HFF-Myc (cell line): ENCODE data around the gene NCAPG2.
A peak's percentile ranks its signal among the peaks of the same experiment; 100 is the strongest.

Experiments
- DNase-seq: peaks from one replicate; pipeline ENCODE4 v3.0.0-alpha.2; 2011; ENCODE audit warnings: low read depth; ENCODE audit errors: extremely low read depth
- H3K4me3 ChIP-seq: replicated peaks from 2 replicates; pipeline ENCODE4 v1.5.1; 2011; ENCODE audit warnings: low read depth, mild to moderate bottlenecking, control low read depth, low read length
- CTCF ChIP-seq: IDR thresholded peaks from 2 replicates; pipeline ENCODE4 v1.5.1; 2012; ENCODE audit warnings: mild to moderate bottlenecking, low read depth, low read length, control low read depth; ENCODE audit errors: missing control alignments

The NCAPG2 gene

GRCh38 chr7:158587162-158588084, 117.2 kb downstream of the NCAPG2 start, which contains the start of gene PTPRN2:
Gene PTPRN2, minus strand, starts transcription at chr7:158587823.
- peak within 1 kb of the TSS; percentile 13; the same call in 1 of the 2 replicates for H3K4me3 ChIP-seq
- no peak for TF ChIP-seq CTCF
- DNase-seq: no peak

- no peak for TF ChIP-seq CTCF
- H3K4me3 ChIP-seq: no peak overlapping the region
- no peak for DNase-seq
Observed at GRCh38 chr7:158586499-158587161, 118.0 kb downstream of the NCAPG2 start.

GRCh38 chr7:158585721-158586498, 118.7 kb downstream of the NCAPG2 start:
- H3K4me3 ChIP-seq: no peak overlapping the region
- no peak for DNase-seq
- no peak for TF ChIP-seq CTCF

- no peak for DNase-seq
- no peak for TF ChIP-seq CTCF
- H3K4me3 ChIP-seq: no peak overlapping the region
Observed at GRCh38 chr7:158584407-158584806, 120.2 kb downstream of the NCAPG2 start.

- no peak overlapping the region for H3K4me3 ChIP-seq
- no peak for DNase-seq
- TF ChIP-seq CTCF: no peak
Observed at GRCh38 chr7:158583810-158584209, 120.8 kb downstream of the NCAPG2 start.

- no peak for TF ChIP-seq CTCF
- no peak for DNase-seq
- no peak overlapping the region for H3K4me3 ChIP-seq
Observed at GRCh38 chr7:158583143-158583542, 121.5 kb downstream of the NCAPG2 start.
